ENCODE measurements around the gene CHD2.

CHD2 gene

DNA sequence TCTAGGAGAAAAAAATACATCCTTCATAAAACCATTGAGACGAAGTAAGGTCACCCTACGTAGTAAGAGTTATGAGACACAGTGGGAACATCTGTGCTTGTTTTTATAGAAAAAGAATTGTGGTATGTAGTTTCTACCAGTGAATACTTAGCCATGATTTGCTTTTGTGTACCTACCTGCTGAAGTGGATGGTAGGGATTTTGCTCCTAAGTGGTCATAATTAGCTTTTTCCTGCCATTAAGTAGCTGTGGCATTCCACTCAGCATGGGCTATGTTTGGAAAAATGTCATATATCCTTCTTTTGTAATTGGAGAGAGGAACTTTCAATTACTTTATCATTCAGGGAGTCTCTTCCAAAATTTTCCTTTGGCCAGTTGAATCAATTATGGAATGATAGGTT, 63.7 kb downstream of the CHD2 start:
- DNase-seq: no peak

DNA sequence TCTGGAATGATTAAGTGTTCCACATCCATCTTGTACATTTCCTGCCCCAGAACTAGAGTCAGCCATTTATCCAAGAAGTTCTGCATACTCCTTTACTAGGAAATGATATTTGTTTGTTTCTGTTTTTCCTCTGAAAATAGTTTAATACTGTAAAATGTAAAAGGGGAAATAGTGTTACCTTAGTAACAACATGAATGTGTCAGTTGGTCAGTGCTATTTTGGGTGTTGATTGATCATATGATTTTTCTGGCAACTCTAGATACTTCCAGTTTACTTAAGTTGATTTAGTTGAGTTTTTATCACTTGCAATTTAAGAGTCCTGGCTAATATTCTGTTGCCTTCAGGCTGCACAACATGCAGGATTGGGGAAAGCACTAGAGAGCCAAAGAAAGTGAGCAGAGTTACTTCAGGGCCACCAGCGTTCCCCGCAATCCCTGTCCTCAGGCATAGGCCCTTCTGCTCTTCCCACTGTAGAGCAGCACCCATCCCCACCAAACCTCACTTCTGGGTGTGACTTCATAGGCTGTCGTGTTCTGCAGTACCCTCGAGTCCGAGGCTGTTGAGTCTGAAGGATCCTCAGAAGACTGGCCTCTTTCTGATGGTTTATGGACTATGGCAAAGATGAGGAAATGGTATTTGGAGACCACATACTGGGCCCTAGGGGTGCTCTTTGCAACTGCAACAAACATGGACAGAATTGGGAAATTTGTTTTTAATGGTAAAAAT, 69.0 kb downstream of the CHD2 start:
- no peak for DNase-seq

DNA sequence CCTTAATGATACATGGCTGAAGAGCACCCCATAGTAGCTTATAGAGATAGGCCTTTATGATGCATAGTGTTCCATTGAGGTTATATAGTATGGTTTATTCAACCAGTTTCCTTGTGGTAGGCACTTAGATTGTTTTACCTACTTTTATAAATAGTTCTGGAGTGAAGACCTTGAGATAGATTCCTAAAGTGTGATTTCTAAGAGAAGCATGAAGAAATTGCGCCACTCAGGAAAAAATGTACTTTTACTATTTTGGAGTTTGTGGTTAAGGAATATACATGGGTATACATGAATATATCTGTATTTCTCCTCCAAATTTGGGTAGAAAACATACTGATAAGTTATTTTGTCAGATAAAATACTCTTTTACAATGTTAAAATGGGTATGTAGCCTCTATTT, 70.5 kb downstream of the CHD2 start:
- DNase-seq: peak; percentile 43

DNA sequence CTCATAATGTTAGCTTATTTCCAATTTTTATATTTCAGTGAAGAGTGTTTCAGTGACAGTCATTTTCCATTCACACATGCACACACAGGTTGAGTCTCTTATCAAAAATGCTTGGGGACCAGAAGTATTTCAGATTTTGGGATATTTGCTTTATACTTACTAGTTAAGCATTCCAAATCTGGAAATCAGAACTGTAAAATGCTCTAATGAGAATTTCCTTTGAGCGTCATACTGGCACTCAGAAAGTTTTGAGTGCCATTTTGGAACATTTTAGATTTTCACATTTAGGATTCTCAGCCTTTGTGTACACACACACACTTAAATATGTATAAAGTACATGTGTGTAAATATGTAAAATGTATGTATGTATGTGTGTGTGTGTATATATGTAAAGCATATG, 71.0 kb downstream of the CHD2 start:
- DNase-seq: no peak

DNA sequence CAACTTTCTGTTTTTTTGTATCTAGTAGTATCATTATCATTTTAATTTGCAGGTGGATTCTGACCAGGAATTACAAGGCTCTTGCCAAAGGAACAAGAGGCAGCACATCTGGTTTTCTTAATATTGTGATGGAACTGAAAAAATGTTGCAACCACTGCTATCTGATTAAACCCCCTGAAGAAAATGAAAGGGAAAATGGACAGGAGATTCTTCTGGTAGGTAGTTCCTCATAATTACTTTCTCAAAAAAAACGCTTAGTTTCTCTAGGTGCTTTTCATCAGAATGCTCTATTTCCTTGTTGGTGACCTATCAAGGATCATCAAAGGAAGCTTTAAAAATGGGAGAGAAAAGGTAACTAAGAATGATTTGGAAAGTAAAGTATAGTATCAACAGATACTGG, 71.6 kb downstream of the CHD2 start:
- DNase-seq: no peak

DNA sequence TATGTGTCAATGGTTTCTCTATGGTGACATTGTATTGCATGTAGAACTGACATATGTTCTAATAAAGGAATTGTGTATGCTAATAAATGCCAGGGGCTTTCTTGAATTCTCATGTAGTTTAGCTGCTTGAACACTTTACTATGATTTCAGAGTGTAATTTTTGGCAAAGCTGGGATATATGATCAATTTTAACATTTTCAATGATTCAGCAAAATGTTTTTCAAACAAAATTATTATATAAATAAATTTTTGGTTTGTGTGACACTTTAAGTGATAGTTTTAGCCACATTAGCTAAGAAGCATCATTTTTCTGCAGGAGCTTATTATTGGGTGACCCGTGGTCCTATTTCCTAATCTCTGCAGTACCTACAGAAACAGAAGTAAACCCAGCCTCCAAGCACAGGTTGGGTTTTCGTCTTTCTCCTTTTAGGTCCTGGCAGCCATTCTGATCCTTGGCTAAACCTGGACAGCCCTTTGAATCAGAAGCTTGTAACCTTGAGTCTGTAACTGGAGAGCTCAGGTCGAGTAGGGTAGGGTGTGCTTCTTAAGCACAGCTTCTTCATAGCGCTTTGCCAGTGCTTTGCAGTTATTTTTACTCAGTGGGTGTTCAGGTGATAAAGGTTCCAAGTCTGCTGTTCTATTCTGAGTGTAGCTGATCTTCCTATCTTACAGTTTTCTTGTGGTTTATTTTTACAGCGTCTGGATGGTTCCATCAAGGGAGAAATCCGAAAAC, 74.2 kb downstream of the CHD2 start:
- no peak for DNase-seq

DNA sequence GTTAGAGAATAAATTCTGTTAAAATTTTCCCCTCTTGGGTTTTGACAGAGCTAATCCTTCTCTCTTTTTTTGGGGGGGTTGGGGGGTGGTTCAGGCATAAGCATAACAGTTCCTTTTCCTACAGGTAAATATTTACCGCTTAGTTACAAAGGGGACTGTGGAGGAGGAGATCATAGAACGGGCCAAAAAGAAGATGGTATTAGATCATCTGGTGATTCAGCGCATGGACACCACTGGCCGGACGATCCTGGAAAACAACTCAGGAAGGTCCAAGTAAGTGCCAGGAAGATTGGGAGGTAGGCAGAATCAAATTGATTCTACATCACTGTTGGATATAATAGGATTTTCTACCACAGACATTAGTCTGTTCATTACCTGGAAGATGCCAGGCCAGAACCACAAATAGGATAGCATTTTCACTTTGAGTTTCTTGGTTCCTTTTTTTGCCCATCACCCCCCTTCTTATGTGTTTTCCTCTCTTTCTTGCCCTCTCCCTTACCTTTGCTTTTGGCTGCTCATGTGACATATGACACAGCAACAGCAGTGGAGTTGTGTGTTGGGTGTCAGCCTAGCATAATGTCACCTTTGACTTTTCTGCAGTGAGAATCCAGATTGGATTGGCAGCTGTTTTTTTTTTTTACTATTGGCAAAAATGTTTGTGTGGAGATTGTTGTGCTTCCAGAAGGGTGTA, 79.0 kb downstream of the CHD2 start:
- DNase-seq: no peak

DNA sequence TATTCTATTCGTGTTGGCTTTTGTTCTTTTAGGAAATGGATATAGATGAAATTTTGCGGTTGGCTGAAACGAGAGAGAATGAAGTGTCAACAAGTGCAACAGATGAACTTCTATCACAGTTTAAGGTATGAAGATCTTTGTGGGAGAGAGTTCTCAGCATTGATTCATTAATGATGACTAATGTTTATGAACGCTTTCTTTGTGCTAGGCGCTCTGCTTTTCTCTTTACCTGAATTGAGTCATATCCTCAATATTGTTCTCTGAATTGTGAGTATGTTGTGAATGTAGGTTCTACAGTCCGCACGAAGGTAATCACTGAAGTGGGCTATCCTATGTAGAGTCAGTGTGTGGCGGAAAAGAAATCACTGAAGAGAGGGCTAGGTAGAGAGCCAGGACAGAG, 81.2 kb downstream of the CHD2 start:
- no peak for DNase-seq

DNA sequence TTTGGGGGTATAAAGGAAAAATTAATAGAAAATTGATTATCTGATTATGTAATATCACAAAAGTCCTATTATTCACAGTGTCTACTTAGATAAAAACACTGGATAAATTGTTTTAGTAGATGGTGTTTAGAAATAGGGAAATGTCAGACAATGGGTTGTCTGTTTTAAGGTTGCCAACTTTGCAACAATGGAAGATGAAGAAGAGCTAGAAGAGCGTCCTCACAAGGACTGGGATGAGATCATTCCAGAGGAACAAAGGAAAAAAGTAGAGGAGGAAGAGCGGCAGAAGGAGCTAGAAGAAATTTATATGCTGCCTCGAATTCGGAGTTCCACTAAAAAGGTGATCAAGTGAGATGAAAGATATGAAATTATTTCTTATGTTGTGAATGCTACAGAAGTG, 84.0 kb downstream of the CHD2 start:
- DNase-seq: no peak

DNA sequence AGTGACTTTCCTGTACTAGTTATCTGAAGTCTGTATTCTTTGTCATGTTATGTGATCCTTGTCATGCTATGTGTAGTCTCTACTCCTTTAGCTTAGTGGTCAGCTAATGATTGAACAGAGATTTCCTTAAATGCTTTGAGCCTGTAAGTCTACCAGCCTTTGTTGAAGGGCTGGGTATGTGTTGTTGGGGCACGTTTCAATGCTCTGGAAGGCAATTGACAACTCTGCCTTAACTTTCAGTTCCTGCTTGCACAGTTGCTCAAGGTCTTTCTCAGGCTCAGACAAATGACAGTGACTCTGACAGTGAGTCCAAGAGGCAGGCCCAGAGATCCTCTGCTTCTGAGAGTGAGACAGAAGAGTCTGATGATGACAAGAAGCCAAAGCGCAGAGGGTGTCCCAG, 89.3 kb downstream of the CHD2 start:
- no peak for DNase-seq

DNA sequence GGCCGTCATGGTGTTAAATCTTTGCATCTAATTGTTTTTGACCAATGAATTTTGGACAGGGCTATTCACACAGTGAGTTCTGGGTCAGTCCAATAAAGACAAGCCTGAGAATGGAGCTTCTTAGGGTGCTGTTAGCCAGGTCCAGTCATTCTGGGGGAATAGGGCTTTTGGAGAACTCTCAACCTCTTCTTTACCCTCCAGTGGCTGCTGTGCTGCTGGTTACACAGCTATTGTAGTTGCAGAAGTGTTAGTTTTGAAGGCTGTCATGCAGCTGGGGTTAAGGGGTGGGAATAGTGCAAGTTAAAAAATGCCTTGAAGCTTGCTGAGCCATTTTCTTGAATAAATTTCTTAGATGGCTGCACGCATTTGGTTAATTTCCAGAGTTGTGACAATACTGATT, 89.9 kb downstream of the CHD2 start:
- no peak for DNase-seq

DNA sequence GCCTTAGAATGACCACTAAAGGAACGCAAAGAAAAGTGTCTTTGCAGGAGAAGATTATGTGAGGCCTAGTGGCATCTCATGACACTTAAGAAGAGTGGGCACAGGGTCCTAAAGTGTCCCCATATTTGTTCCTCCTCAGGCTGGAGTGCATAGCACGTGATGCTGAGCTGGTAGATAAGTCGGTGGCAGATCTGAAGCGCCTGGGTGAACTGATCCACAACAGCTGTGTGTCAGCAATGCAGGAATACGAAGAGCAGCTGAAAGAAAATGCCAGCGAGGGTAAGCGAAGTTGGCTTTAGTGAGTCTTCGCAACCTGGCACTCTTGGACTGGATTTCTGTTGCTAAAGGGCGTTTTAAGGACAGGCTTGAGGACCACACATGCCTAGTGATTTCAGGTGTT, 92.6 kb downstream of the CHD2 start:
- no peak for DNase-seq

DNA sequence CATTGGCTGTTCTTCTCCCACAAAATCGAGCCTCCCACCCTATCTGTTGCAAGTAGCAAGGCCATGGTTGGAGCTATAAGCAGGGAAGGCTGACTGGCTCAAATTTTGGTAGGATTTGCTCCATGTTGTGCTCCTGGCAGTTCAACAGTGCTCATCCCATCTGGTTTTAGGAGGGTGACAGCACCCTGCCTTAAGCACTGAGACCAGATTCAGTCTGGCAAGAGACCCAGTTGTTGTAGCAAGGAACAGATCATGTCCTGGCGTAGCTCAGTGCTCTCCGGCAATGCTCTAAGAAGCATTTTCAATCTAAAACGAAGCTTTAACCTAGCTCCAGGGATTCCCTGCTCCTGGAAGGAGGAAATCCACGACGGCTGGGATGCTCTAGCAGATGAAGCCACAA, 97.7 kb downstream of the CHD2 start:
- DNase-seq: no peak

DNA sequence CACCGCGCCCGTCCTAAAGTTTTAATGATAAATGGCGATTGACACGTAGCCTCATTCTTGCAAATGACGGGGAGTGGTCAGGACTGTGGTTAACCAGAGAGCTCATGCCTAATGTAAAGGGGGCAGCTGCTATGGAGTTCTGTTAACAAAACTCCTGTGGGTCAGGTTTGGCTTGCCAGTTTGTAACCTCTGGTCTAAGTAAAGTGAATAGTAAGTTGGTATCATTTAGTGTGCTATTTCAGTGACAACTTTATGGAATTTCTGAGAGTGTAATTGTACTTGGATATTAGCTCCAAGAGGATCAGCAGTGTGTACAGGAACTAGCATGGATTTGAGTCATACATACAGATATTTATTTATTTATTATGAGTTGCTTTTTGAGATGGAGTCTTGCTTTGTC, 101.0 kb downstream of the CHD2 start:
- DNase-seq: no peak

DNA sequence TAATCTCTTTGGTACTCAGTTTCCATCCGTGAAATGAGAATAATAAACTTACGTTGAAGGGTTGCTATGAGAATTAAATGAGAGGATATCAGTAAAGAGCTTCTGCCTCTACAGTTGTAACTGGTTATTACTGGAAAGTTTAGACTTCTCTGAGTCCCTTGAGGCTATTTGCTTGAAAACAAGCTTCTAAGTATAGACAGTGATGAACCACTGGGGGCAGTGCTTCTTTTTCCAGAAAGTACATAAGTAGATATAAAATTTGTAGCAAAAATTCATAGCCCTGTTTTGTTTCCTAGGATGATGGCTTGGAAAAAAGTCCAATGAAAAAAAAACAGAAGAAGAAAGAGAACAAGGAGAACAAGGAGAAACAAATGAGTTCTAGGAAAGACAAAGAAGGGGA, 101.8 kb downstream of the CHD2 start:
- no peak for DNase-seq

DNA sequence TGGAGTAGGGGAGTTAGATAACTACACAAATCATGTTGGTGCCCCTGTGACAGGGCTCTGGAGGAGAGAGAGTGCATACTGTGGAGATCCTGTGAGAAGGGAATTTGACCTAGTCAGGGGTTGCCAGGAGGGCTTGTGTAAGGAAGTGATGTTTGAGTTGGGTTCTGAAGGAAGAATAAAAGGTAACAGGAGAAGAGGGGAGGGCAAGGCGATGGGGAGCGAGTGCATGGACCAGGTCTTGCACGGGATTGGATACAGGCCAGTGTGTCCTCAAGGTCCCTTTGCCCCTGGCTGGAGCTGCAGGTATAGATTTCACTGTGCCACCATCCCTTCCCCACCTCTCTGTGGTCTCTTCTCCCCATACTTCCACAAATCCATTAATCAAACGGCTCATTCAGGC, 105.0 kb downstream of the CHD2 start:
- no peak for DNase-seq

DNA sequence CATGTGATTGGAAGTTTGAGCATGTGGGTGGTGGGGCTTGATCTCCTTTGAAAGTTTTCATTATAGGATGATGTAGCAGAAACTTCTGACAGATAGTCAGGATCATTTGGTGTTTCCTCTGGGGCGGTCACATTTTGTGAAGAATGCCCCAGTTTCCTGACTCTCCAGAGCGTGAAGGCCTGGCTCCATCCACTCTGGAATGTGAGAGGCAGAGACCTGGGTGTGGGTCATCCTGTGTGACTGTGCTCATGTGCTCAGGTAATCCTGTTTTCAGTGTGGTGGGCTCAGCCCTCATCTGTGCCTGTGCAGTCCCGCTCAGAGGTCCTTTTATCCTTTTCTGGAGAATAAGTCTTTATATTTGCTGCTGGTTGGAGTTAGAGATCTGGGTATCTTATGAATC, 107.9 kb downstream of the CHD2 start:
- no peak for DNase-seq

DNA sequence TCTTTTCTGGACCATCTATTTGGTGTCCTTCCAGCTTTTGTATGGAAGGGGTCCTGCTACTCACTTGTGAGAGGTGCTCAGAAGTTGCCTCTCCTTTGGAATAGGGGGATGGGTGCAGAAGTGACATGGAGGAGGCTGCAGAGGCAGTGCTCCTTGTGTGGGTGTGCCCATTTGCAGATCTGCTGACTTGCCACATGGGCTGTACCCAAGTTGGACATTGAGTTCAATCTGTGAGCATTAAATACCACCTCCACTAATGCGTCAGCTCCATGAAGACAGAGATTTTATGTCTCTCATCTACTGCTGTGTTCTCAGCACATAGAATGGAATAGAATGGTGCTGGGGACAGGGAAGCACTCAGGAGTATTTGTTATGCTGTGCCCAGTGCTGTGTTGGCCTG, 112.7 kb downstream of the CHD2 start:
- DNase-seq: no peak

DNA sequence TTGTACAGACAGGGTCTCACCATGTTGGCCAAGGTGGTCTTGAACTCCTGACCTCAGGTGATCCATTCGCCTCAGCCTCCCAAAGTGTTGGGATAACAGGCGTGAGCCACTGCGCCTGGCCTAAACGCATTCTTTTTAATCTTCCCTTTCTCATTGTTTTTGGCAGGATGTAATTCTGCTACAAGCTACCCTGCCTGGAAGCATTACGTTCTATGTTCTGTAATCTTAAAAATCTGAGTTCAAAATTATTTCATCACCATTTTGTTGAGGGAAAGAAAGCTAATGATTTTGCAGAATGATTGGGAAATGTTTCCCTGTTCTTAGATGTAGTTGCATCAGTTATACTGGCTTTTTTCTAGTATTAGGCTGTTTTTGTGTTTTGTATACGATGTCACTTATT, 117.4 kb downstream of the CHD2 start:
- DNase-seq: peak; percentile 19

DNA sequence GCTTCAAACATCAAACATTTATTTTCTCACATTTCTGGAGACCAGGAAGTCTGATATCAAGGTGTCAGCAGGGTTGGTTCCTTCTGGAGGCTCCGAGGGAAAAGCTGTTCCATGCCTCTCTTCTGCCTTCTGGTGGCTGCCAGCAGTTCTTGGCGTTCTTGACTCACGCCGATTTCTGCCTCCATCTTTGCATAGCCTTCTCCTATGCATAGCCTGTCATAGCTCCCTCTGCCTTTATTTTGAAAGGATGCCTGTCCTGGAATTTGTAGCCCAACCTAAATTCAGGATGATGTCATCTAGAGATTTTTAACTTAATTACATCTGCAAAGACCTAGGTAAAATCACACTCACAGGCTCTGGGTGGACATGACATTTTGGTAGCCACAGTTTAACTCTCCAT, 118.5 kb downstream of the CHD2 start:
- peak; percentile 32 for DNase-seq

DNA sequence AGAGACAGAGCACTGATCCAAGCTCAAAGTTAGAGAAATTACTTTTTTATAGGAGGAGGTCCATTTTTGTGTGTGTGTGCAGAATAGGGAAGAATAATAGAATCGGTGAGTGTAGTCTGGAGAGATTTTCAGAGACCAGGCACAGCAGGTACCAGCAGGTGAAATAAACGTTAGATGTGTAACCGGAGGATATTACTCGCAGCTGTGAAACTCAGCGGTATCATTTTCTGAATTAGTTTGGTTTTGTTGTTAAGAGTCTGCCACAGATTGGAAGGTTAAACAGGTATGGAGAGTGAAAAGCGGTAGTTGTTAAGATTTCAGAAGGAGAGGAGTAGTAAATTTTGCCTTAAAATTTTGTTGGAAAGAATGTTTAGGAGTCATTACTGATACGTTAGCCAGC, 119.0 kb downstream of the CHD2 start:
- DNase-seq: no peak

DNA sequence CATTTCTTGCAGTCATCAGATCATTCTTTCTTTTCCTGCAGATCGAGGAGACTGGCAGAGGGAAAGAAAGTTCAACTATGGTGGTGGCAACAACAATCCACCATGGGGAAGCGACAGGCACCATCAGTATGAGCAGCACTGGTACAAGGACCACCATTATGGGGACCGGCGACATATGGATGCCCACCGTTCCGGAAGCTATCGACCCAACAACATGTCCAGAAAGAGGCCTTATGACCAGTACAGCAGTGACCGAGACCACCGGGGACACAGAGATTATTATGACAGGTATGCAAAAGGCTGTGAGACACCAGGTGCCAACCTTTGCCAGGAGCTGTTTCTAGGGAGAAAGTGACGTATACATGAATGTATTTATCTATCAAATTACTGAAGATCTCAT, 119.8 kb downstream of the CHD2 start:
- no peak for DNase-seq

DNA sequence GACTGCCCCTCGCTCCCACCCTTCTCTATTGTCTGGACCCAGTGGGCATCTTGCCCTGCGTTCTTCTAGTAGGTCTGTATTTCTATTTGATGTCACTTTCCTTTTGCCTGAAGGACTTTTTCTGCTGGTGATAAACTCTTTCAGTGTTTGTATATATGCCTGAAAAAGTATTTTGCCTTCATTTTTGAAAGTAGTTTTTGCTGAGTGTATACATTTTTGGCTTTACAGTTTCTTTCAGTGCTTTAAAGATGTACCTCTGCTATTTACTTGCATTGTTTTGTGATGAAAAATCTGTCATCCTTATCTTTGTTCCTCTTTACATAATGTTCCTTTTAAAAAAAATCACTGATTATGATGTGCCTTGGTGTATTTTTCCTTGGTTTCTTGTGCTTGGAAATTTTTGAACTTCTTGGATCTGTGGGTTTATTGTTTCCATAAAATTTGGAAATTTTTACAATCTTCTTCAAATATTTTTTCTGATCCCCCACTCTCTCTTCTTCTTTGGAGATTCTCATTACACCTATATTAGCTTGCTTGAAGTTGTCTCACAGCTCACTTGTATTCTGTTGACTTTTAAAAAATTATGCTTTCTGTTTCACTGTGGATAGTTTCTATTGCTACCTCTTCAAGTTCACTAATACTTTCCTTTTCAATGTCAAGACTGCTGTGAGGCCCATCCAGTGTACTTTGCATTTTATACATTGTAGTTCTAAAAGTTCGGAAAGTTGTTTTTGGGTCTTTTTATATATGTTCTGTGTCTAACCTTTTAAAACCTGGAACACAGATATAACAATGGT, 121.0 kb downstream of the CHD2 start:
- DNase-seq: no peak

DNA sequence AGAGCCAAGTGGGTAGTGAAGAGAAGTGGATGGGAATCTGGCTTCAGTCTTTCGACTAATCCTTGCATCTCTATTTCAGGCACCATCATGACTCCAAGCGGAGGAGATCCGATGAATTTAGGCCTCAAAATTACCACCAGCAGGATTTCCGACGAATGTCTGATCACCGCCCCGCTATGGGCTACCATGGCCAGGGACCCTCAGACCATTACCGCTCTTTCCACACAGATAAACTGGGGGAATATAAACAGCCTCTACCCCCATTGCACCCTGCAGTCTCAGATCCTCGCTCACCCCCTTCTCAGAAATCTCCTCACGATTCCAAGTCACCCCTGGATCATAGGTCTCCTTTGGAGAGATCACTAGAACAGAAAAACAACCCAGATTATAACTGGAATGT, 124.2 kb downstream of the CHD2 start:
- DNase-seq: no peak
